GM12878 (cell line): ENCODE results near the gene RAB8A. TPM values are rescaled to one million over a fixed set of nuclear protein-coding genes. Genes with fewer than 3 reads are reported as not detected.

Experiments
- ATAC-seq: fragments of 200-7000 bp; cut with Tn5 transposase; 3 replicates; pipeline ENCODE4 v1.9.1; 2020; ENCODE audit warnings: mild to moderate bottlenecking, moderate library complexity
- BruUV-seq: library from RNA; stranded (reverse); fragments of 400-500 nt; replicated peaks from 2 replicates; lab custom pipeline; 2021; lab: Mats Ljungman, UMichigan
- CTCF ChIA-PET: fragments of 300-600 bp; sonication (Branson Sonifier 250); formaldehyde crosslinking; extraction: SDS; loops from one replicate; lab custom pipeline; 2021; ENCODE audit warnings: inconsistent platforms; lab: Yijun Ruan, JAX
- POLR2A ChIA-PET: fragments of 350-600 bp; formaldehyde crosslinking; extraction: SDS; loops from one replicate; lab custom pipeline; 2021; ENCODE audit warnings: inconsistent platforms; lab: Charles Lee
- RAD21 ChIA-PET: fragments of 300-600 bp; sonication (Branson Sonifier 250); formaldehyde crosslinking; loops from one replicate; lab custom pipeline; 2023; ENCODE audit warnings: antibody characterized with exemption; ENCODE audit not compliant: unreplicated experiment; lab: Charles Lee
- SMC1A ChIA-PET: fragments of 300-600 bp; sonication (Branson Sonifier 250); formaldehyde crosslinking; loops from one replicate; lab custom pipeline; 2023; ENCODE audit not compliant: unreplicated experiment, uncharacterized antibody; lab: Charles Lee
- DNase-seq: peaks from one replicate; pipeline ENCODE4 v3.0.0-alpha.2; 2011; ENCODE audit warnings: low read depth, low spot score
- FAIRE-seq: peaks from 3 replicates; lab custom pipeline; 2011; peaks lifted over from hg19 to GRCh38; lab: Jason Lieb, UNC
- H2AFZ ChIP-seq: 2 replicates; pipeline ENCODE4 v1.6.0; 2011; ENCODE audit warnings: low read depth, low read length, control low read depth; ENCODE audit not compliant: control insufficient read depth
- H3K27ac ChIP-seq: 2 replicates; pipeline ENCODE4 v1.5.1; 2011; ENCODE audit warnings: control low read depth; ENCODE audit not compliant: control insufficient read depth, insufficient read depth
- H3K27me3 ChIP-seq, 2 experiments: replicated peaks in 1 of 2; 2 replicates each; pipeline versions ENCODE4 v1.6.0 to v1.6.1; 2011; ENCODE audit warnings: low read length in 1 of 2; ENCODE audit not compliant: control insufficient read depth in 2 of 2, insufficient read depth in 2 of 2
- H3K36me3 ChIP-seq, 2 experiments: 2 replicates each; pipeline ENCODE4 v1.5.1; 2011; ENCODE audit warnings: low read length in 1 of 2; ENCODE audit not compliant: control insufficient read depth in 2 of 2, insufficient read depth in 2 of 2
- H3K4me1 ChIP-seq: 2 replicates; pipeline ENCODE4 v1.6.1; 2011; ENCODE audit warnings: mild to moderate bottlenecking, low read length, moderate library complexity, mixed read lengths; ENCODE audit not compliant: control insufficient read depth, insufficient read depth
- H3K4me2 ChIP-seq: 2 replicates; pipeline ENCODE4 v1.6.0; 2011; ENCODE audit warnings: control low read depth; ENCODE audit not compliant: control insufficient read depth, insufficient read depth
- H3K4me3 ChIP-seq: fragments of 200-600 bp; sonication (generic); 2 replicates; pipeline ENCODE4 v1.5.1; 2016
- H3K79me2 ChIP-seq: 2 replicates; pipeline ENCODE4 v1.6.0; 2011; ENCODE audit warnings: low read length; ENCODE audit not compliant: control insufficient read depth, insufficient read depth
- H3K9ac ChIP-seq: 2 replicates; pipeline ENCODE4 v1.8.0; 2011; ENCODE audit warnings: low read length, control low read depth, mixed read lengths; ENCODE audit not compliant: control insufficient read depth, insufficient read depth
- H3K9me3 ChIP-seq: replicated peaks from 3 replicates; pipeline ENCODE4 v1.5.1; 2011; ENCODE audit warnings: mild to moderate bottlenecking, low read length; ENCODE audit not compliant: control insufficient read depth, insufficient read depth
- H4K20me1 ChIP-seq: 2 replicates; pipeline ENCODE4 v1.6.0; 2011; ENCODE audit not compliant: control insufficient read depth, insufficient read depth
- BMI1 ChIP-seq: fragments of 450-650 bp; IDR thresholded peaks from 2 replicates; pipeline ENCODE4 v1.6.1; 2016; ENCODE audit warnings: mild to moderate bottlenecking, moderate library complexity, borderline replicate concordance
- ETV6 ChIP-seq, 2 experiments: fragments of 450-650 bp in 1 of 2; IDR thresholded peaks in 1 of 2; conservative IDR thresholded peaks in 1 of 2; 2 replicates each; pipeline ENCODE4 v1.6.1; 2014; ENCODE audit warnings: antibody characterized with exemption in 1 of 2, borderline replicate concordance in 1 of 2, low read depth in 1 of 2, mild to moderate bottlenecking in 1 of 2, moderate library complexity in 1 of 2
- JUNB ChIP-seq: IDR thresholded peaks from 2 replicates; pipeline ENCODE4 v1.6.1; 2016; ENCODE audit warnings: antibody characterized with exemption, mild to moderate bottlenecking
- PRDM15 ChIP-seq: fragments of 450-650 bp; formaldehyde crosslinking; IDR thresholded peaks from 2 replicates; pipeline ENCODE4 v1.4.0; 2020; ENCODE audit warnings: mild to moderate bottlenecking, moderate library complexity
- RUNX3 ChIP-seq: IDR thresholded peaks from 2 replicates; pipeline ENCODE4 v1.6.1; 2012; ENCODE audit warnings: low read length, inconsistent platforms
- SREBF1 ChIP-seq: IDR thresholded peaks from 2 replicates; pipeline ENCODE4 v1.6.1; 2012; ENCODE audit warnings: mild to moderate bottlenecking, low read length
- ZNF24 ChIP-seq: fragments of 450-650 bp; IDR thresholded peaks from 2 replicates; pipeline ENCODE4 v1.6.1; 2017; ENCODE audit warnings: antibody characterized with exemption, mild to moderate bottlenecking
- WGBS: methylation state at CpG from one replicate; pipeline ENCODE4 v1.1.6; 2016; ENCODE audit warnings: low lambda C conversion rate; ENCODE audit not compliant: insufficient replicate concordance, insufficient coverage; ENCODE audit errors: missing lambda C conversion rate; 5-methylcytosine and 5-hydroxymethylcytosine counted together
- in situ Hi-C: fragments of 300-500 bp; cut with MboI; formaldehyde crosslinking; loops from 9 replicates; pipeline ENCODE4 v1.14.3; 2018; ENCODE audit warnings: mixed read lengths
- intact Hi-C: fragments of 100-400 bp; cut with micrococcal nuclease; formaldehyde crosslinking; loops from one replicate; pipeline ENCODE4 v1.14.2; 2022; ENCODE audit not compliant: unreplicated experiment
- polyA plus RNA-seq, 11 experiments: library from polyadenylated mRNA; depleted of rRNA in 4 of 11; unstranded in 6 of 11; stranded (reverse) in 5 of 11; fragments of >200 nt; fragmentation: Nextera tagmentation in 4 of 11; fragmentation: Illumina TruSeq in 1 of 11; extraction: Ambion mirVana in 4 of 11; extraction: Trizol in 1 of 11; gene quantifications; 1 replicate in 1 of 11; 2 replicates in 10 of 11; pipeline versions ENCODE4 v1.2.1 to v1.2.3, GENCODE V29; 2011 to 2016; ENCODE audit warnings: inconsistent platforms in 2 of 11, missing spikeins in 2 of 11, low read depth in 1 of 11
- total RNA-seq, 4 experiments: library from RNA; depleted of rRNA in 3 of 4; stranded (reverse); fragments of >200 nt in 3 of 4; fragmentation: Illumina TruSeq in 1 of 4; extraction: Trizol in 1 of 4; gene quantifications; 2 replicates each; pipeline versions ENCODE4 v1.2.1 to v1.2.3, GENCODE V29; 2013 to 2021
- TF ChIP-seq, protein P1 (sequence below): IDR thresholded peaks from 2 replicates; pipeline ENCODE4 v1.6.1; 2012; ENCODE audit warnings: low read length, inconsistent platforms

RAB8A gene
- total and polyA plus RNA-seq, 10 of the 15 experiments (the other 5 are each of a cell fraction or from before 2014, with no cell fraction given), result 23.9 to 314 (median 185) TPM

GRCh38 chr19:16164222-16164890 lies 52.7 kb downstream of the RAB8A start (continued):
- TF ChIP-seq PRDM15 (CRISPR knock-in tag) (no peak), ETV6 (conservative IDR thresholded peaks at IDR 0.05 in 1 of 2, IDR thresholded peaks at IDR 0.05 in 1 of 2; ENCODE audit: borderline replicate concordance in 1 of 2, low read depth in 1 of 2) (no peak)
- TF ChIP-seq, protein P1, sequence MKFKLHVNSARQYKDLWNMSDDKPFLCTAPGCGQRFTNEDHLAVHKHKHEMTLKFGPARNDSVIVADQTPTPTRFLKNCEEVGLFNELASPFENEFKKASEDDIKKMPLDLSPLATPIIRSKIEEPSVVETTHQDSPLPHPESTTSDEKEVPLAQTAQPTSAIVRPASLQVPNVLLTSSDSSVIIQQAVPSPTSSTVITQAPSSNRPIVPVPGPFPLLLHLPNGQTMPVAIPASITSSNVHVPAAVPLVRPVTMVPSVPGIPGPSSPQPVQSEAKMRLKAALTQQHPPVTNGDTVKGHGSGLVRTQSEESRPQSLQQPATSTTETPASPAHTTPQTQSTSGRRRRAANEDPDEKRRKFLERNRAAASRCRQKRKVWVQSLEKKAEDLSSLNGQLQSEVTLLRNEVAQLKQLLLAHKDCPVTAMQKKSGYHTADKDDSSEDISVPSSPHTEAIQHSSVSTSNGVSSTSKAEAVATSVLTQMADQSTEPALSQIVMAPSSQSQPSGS, result no peak
- TF ChIP-seq, all 136 proteins: peak for 0

GRCh38 chr19:16166417-16166816 lies 54.7 kb downstream of the RAB8A start:
- Histone ChIP-seq H3K9me3 (no peaks in the 10 kb centered on the region; the same call in 2 of the 3 replicates), H3K36me3 (no peaks in the 10 kb centered on the region), H3K27ac (no peak overlapping the region), H3K9ac (no peak overlapping the region), H3K4me1 (peaks cover 4% of the 10 kb centered on the region; the same call in 1 of the 2 replicates), H2AFZ (no peak overlapping the region), H3K79me2 (no peaks in the 10 kb centered on the region), H4K20me1 (no peaks in the 10 kb centered on the region), H3K4me2 (no peak overlapping the region), H3K4me3 (no peak overlapping the region), H3K27me3 (no peaks in the 10 kb centered on the region)
- TF ChIP-seq RUNX3 (no peak), SREBF1 (no peak), BMI1 (no peak), ZNF24 (peak; percentile 78), JUNB (no peak)
- ChIA-PET RAD21 (no interaction called here), SMC1A (no interaction called here), CTCF (no interaction called here), POLR2A (no interaction called here)
- ATAC-seq (no peak), FAIRE-seq (no peak), DNase-seq (no peak)
- 100% methylated on average over 1 of the region's 1 CpG for WGBS
- in situ Hi-C loops, result no loop called here
- intact Hi-C loops, result no loop called here
- no TSS peak for BruUV-seq
